ENCODE measurements around the gene PCDHB11. TPM values are rescaled to one million over a fixed set of nuclear protein-coding genes. Genes with fewer than 3 reads are reported as not detected.
A peak's percentile ranks its signal among the peaks of the same experiment; 100 is the strongest.
"Not testable (repeated sequence)": the region's sequence is repeated elsewhere in the genome, so short reads cannot be mapped to it uniquely, and the experiment has no call there.

PCDHB11 gene
- total RNA-seq, result 0.73 TPM
- long read RNA-seq, result 0 reads

GRCh38 chr5:141199359-141200235 is at the start of gene PCDHB11:
PCDHB11 (plus strand) TSS chr5:141199627; CDS start chr5:141199775, 148 bp downstream.
- intact Hi-C loops (cut with DNase I), result no loop called here
- ATAC-seq (ENCODE audit: poor library complexity) (no peak), DNase-seq (no peak)

GRCh38 chr5:141149812-141150211 is 49.6 kb upstream of the PCDHB11 start, which contains the start of gene PCDHB6:
PCDHB6 (plus strand) TSS chr5:141150057; CDS start chr5:141150258, 201 bp downstream.
- ATAC-seq (ENCODE audit: poor library complexity), result no peak
- DNase-seq, result no peak
- intact Hi-C loops (cut with DNase I), result no loop called here

- no peak for DNase-seq
- no peak for ATAC-seq (ENCODE audit: poor library complexity)
- intact Hi-C loops (cut with DNase I), result no loop called here
Measured at GRCh38 chr5:141150224-141150992, 49.0 kb upstream of the PCDHB11 start.

GRCh38 chr5:141150993-141151325 is 48.5 kb upstream of the PCDHB11 start:
- no peak for DNase-seq
- intact Hi-C loops (cut with DNase I), result no loop called here
- ATAC-seq (ENCODE audit: poor library complexity), result no peak

- ATAC-seq (ENCODE audit: poor library complexity); DNase-seq; intact Hi-C loops (cut with DNase I): not testable (repeated sequence)
Measured at GRCh38 chr5:141151632-141152031, 47.8 kb upstream of the PCDHB11 start.

GRCh38 chr5:141152096-141152495 is 47.3 kb upstream of the PCDHB11 start:
- ATAC-seq (ENCODE audit: poor library complexity); intact Hi-C loops (cut with DNase I); DNase-seq: not testable (repeated sequence)

GRCh38 chr5:141155540-141156374 is 43.7 kb upstream of the PCDHB11 start:
- intact Hi-C loops (cut with DNase I), result no loop called here
- ATAC-seq (ENCODE audit: poor library complexity) (no peak), DNase-seq (no peak)

GRCh38 chr5:141157356-141157755 is 42.1 kb upstream of the PCDHB11 start:
- ATAC-seq (ENCODE audit: poor library complexity); DNase-seq; intact Hi-C loops (cut with DNase I): not testable (repeated sequence)

- intact Hi-C loops (cut with DNase I); ATAC-seq (ENCODE audit: poor library complexity); DNase-seq: not testable (repeated sequence)
Measured at GRCh38 chr5:141157901-141158300, 41.5 kb upstream of the PCDHB11 start.

- DNase-seq (no peak), ATAC-seq (ENCODE audit: poor library complexity) (no peak)
- intact Hi-C loops (cut with DNase I), result no loop called here
Measured at GRCh38 chr5:141172381-141173204, 26.8 kb upstream of the PCDHB11 start, which contains the start of gene PCDHB7. PCDHB7 (plus strand) TSS chr5:141172644; CDS start chr5:141172836, 192 bp downstream.

GRCh38 chr5:141174291-141175104 is 24.9 kb upstream of the PCDHB11 start:
- intact Hi-C loops (cut with DNase I); ATAC-seq (ENCODE audit: poor library complexity): not testable (repeated sequence)
- peak; percentile 32 for DNase-seq

GRCh38 chr5:141175933-141176332 is 23.5 kb upstream of the PCDHB11 start:
- intact Hi-C loops (cut with DNase I), result no loop called here
- no peak for ATAC-seq (ENCODE audit: poor library complexity)

GRCh38 chr5:141177577-141178191 is 21.7 kb upstream of the PCDHB11 start, which contains the start of gene PCDHB8:
PCDHB8 (plus strand) TSS chr5:141177790; CDS start chr5:141178035, 245 bp downstream.
- peak; percentile 86 for ATAC-seq (ENCODE audit: poor library complexity)
- peak; percentile 39 for DNase-seq
- intact Hi-C loops (cut with DNase I), result not testable (repeated sequence)

More at GRCh38 chr5:141175933-141176332, 23.5 kb upstream of the PCDHB11 start:
- no peak for DNase-seq

- ATAC-seq (ENCODE audit: poor library complexity); DNase-seq; intact Hi-C loops (cut with DNase I): not testable (repeated sequence)
Measured at GRCh38 chr5:141179371-141179770, 20.1 kb upstream of the PCDHB11 start.

GRCh38 chr5:141179876-141180275 is 19.6 kb upstream of the PCDHB11 start:
- DNase-seq; ATAC-seq (ENCODE audit: poor library complexity); intact Hi-C loops (cut with DNase I): not testable (repeated sequence)

- intact Hi-C loops (cut with DNase I), result no loop called here
- DNase-seq (no peak), ATAC-seq (ENCODE audit: poor library complexity) (no peak)
Measured at GRCh38 chr5:141180313-141180712, 19.1 kb upstream of the PCDHB11 start.
